ENCODE results near the gene C21orf58.

DNA sequence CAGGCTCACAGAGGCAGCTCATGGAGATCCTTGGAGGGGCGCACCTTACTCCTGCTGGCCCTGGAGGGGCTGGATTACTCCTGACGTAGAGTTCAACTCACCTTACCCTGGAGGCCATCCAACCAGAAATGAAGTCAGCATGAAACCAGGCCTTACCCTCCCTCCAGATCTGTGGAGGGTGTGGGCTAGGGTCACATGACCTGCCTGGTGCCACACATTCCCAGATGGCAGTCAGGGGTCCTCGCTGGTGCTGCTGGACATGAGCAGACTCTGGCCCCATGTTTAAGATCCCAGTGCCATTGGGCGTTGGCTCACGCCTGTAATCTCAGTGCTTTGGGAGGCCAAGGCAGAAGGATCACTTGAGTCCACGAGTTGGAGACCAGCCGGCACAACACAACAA, 4.5 kb downstream of the C21orf58 start:
- TF ChIP-seq, protein P1, sequence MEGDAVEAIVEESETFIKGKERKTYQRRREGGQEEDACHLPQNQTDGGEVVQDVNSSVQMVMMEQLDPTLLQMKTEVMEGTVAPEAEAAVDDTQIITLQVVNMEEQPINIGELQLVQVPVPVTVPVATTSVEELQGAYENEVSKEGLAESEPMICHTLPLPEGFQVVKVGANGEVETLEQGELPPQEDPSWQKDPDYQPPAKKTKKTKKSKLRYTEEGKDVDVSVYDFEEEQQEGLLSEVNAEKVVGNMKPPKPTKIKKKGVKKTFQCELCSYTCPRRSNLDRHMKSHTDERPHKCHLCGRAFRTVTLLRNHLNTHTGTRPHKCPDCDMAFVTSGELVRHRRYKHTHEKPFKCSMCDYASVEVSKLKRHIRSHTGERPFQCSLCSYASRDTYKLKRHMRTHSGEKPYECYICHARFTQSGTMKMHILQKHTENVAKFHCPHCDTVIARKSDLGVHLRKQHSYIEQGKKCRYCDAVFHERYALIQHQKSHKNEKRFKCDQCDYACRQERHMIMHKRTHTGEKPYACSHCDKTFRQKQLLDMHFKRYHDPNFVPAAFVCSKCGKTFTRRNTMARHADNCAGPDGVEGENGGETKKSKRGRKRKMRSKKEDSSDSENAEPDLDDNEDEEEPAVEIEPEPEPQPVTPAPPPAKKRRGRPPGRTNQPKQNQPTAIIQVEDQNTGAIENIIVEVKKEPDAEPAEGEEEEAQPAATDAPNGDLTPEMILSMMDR (IDR thresholded peaks at IDR 0.05): no peak
- TF ChIP-seq POLR2A (IDR thresholded peaks at IDR 0.05) (no peak), POLR2AphosphoS5 (IDR thresholded peaks at IDR 0.05) (no peak), EP300 (IDR thresholded peaks at IDR 0.05) (no peak)
